B cell (primary cell): Measurements from ENCODE around the gene SH3BGR.

Experiments used
- EZH2 ChIP-seq: IDR thresholded peaks from 2 replicates; pipeline ENCODE4 v1.6.1; 2012; ENCODE audit warnings: borderline replicate concordance, low read depth, mild to moderate bottlenecking, moderate library complexity, low read length; ENCODE audit not compliant: insufficient read depth, poor library complexity, severe bottlenecking
- TF ChIP-seq, protein P1 (sequence below): fragments of 200-600 bp; IDR thresholded peaks from one replicate; pipeline ENCODE4 v1.8.0; 2022; ENCODE audit warnings: antibody characterized with exemption, mild to moderate bottlenecking

DNA sequence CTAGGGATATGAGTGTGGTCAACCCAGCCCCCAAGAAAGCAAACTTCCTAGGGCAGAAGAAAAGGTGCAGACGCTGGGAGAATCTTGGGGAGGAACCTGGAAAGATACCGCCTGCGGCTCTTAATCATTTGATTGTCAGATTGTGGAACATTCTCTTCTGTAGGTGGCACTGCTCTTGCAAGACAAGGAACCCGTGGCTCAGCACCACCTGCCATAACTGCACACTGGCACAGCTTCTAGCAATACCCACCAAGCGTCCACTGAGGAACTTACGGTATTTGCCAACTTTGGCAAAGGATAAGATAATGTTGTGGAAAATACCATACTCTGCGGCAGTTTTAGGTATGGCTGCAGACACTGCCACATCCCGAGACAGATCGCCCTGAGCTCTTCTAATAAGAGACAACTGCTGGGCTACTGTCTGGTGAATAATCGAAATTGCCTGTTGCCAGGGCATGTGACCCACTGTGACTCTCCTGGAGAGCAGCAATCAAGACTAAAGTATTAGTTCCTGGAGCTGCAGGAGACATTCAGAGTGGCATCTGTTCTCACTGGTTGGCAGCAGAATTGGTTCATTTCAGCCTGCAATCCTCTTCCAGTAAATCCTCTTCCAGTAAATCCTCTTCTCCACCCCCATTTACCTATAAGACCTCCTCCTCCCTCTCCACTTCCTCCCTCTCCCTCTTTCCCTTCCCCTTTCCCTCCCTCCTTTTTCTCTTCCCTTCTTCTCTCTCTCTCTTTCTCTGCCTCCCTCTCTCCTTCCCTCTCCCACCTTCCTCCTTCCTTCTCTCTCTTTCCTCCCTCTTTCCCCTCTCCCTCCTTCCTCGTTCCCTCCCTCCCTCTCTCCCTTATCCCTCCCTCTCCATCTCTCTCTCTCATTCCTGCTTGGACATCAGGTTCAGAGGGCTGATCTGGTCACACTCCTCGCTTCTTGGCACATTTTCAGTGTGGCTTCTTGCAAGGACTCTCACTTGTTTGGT is 111.3 kb downstream of the SH3BGR start:
- TF ChIP-seq EZH2: no peak
- TF ChIP-seq, protein P1, sequence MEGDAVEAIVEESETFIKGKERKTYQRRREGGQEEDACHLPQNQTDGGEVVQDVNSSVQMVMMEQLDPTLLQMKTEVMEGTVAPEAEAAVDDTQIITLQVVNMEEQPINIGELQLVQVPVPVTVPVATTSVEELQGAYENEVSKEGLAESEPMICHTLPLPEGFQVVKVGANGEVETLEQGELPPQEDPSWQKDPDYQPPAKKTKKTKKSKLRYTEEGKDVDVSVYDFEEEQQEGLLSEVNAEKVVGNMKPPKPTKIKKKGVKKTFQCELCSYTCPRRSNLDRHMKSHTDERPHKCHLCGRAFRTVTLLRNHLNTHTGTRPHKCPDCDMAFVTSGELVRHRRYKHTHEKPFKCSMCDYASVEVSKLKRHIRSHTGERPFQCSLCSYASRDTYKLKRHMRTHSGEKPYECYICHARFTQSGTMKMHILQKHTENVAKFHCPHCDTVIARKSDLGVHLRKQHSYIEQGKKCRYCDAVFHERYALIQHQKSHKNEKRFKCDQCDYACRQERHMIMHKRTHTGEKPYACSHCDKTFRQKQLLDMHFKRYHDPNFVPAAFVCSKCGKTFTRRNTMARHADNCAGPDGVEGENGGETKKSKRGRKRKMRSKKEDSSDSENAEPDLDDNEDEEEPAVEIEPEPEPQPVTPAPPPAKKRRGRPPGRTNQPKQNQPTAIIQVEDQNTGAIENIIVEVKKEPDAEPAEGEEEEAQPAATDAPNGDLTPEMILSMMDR: no peak
